Esophagus muscularis mucosa (tissue), 4 donors: ENCODE results near the gene POLDIP2.

Experiments used
- EP300 ChIP-seq: sonication (generic); formaldehyde crosslinking; IDR thresholded peaks from one replicate; pipeline ENCODE4 v1.6.1; 2017; ENCODE audit warnings: antibody characterized with exemption
- POLR2A ChIP-seq: fragments of 450-650 bp; IDR thresholded peaks from one replicate; pipeline ENCODE4 v1.6.1; 2017; ENCODE audit warnings: antibody characterized with exemption, moderate library complexity, mild to moderate bottlenecking, low read depth
- POLR2AphosphoS5 ChIP-seq, 2 donors: sonication (generic); formaldehyde crosslinking; IDR thresholded peaks; one replicate each; pipeline ENCODE4 v1.6.1; 2017; ENCODE audit warnings: antibody characterized with exemption in 2 of 2
- TF ChIP-seq, protein P1 (sequence below), 3 experiments: fragments of 200-600 bp in 2 of 3; fragments of 450-650 bp in 1 of 3; sonication (generic) in 2 of 3; IDR thresholded peaks; one replicate each; pipeline ENCODE4 v1.5.1; 2017 to 2019; ENCODE audit warnings: antibody characterized with exemption in 3 of 3, mild to moderate bottlenecking in 2 of 3, moderate library complexity in 1 of 3

DNA sequence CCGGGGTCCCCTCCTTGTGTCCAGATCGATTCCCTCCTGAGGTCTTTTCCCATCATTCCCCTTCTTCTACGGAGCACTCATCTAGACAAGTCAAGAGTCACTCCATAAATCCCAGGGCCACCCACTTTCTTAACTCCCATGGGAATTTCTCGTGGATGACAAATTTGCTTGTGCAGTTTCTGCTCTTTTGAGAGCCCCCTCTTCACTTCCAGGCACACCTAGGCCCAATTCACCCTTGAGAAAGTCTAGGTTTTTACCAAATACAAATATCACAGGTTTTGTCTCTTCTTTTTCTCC lies 522 bp upstream of the POLDIP2 start:
- no peak for TF ChIP-seq POLR2A
- TF ChIP-seq, protein P1, sequence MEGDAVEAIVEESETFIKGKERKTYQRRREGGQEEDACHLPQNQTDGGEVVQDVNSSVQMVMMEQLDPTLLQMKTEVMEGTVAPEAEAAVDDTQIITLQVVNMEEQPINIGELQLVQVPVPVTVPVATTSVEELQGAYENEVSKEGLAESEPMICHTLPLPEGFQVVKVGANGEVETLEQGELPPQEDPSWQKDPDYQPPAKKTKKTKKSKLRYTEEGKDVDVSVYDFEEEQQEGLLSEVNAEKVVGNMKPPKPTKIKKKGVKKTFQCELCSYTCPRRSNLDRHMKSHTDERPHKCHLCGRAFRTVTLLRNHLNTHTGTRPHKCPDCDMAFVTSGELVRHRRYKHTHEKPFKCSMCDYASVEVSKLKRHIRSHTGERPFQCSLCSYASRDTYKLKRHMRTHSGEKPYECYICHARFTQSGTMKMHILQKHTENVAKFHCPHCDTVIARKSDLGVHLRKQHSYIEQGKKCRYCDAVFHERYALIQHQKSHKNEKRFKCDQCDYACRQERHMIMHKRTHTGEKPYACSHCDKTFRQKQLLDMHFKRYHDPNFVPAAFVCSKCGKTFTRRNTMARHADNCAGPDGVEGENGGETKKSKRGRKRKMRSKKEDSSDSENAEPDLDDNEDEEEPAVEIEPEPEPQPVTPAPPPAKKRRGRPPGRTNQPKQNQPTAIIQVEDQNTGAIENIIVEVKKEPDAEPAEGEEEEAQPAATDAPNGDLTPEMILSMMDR (IDR thresholded peaks at IDR 0.05), result no peak
- TF ChIP-seq POLR2AphosphoS5 (IDR thresholded peaks at IDR 0.05), result no peak
- TF ChIP-seq EP300, result no peak
